GM19463 (cell line): Measurements from ENCODE around the gene TBKBP1.
A peak's percentile ranks its signal among the peaks of the same experiment; 100 is the strongest.

Experiments used
- ATAC-seq: cut with Tn5 transposase; IDR thresholded peaks from one replicate; pipeline ENCODE4 v1.9.1; 2021; ENCODE audit warnings: mild to moderate bottlenecking, moderate library complexity; ENCODE audit not compliant: unreplicated experiment

TBKBP1 gene

GRCh38 chr17:47713980-47714700 is 20.2 kb downstream of the TBKBP1 start:
- ATAC-seq, result no peak

DNA sequence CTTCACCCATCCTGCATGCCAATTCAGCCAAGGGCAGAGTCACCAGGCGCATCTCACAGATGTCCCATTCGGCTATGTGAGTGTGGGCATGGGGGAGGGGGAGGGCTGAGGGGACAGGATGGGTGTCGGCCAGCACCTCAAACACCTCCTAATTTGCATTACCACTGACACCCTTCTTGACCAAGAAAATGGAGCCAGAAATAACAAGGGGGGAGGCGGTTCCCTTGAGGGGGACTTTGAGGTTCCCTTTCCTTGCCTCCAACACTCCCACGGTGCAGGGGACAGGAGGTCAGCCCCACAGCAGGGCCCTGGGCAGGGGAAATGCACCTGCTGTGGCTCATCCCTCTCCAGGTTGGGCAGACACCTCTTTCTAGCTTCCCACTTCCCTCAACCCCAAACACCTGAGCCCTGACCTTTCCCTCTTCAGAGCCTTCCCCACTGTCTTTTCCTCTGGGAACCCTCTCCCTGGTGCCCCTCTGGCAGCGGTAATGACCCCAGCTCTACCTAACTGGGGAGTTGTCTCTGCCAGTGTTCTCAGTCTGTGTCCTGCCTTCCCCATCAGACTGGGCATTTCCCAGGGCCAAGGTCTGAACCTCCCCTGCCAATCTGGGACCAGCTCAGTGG is 20.9 kb downstream of the TBKBP1 start:
- ATAC-seq, result no peak

DNA sequence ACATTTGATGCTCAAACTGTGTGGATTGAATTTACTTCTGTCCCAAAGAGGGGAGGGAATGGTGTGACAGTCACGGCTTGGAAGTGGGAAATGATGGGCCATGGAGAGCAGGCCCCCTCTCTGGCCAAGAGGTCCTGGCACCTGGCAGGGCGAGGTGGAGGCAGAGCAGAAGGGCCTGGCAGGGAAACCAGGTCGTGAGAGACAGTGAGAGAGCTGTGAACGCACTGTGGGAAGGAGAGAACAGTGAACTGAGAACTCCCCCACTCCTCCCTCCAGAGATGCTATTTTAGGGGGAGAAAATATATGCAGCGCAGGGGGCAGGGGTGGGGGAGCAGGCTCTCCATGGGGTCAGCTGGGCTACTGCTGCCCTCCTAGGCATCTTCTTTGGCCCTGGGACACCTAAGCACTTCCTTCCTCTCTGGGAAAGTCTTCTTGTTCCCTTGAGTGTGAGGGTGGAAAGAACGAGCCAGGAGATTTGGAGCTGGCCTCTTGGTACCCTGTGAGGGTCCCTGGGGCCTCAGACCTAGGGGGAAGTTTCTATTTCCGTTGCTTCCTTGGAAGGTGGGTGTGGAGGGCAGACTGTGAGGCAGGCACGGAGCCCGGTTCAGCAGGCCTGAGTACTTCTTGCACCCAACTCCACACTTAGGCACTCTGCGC is 21.8 kb downstream of the TBKBP1 start:
- no peak for ATAC-seq

GRCh38 chr17:47716375-47716774 is 22.4 kb downstream of the TBKBP1 start:
- no peak for ATAC-seq

GRCh38 chr17:47717261-47717697 is 23.3 kb downstream of the TBKBP1 start:
- no peak for ATAC-seq

GRCh38 chr17:47717979-47718621 is 24.1 kb downstream of the TBKBP1 start:
- ATAC-seq, result no peak

GRCh38 chr17:47718634-47719405 is 24.9 kb downstream of the TBKBP1 start:
- no peak for ATAC-seq

- no peak for ATAC-seq
These were observed 25.6 kb downstream of the TBKBP1 start for GRCh38 chr17:47719411-47720152.

DNA sequence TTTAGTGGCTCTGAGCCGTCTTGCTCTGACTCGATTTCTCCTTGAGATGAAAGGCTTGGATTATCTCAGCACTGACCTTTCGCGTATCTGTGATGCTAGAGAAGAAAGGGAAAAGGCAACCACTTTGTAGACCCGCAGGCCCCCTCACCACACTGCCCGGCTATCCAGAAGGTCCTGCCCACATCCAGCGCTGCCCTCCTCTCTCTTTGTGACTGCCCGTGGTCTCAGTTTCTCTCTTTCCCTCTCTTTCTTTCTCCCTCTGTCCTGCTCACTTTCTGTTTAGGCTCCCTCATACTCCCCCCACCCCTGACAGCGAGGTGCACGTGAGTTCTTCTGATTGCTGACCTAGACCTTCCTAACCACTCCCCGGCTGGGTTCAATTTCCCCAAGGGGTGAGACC is 26.2 kb downstream of the TBKBP1 start:
- no peak for ATAC-seq

DNA sequence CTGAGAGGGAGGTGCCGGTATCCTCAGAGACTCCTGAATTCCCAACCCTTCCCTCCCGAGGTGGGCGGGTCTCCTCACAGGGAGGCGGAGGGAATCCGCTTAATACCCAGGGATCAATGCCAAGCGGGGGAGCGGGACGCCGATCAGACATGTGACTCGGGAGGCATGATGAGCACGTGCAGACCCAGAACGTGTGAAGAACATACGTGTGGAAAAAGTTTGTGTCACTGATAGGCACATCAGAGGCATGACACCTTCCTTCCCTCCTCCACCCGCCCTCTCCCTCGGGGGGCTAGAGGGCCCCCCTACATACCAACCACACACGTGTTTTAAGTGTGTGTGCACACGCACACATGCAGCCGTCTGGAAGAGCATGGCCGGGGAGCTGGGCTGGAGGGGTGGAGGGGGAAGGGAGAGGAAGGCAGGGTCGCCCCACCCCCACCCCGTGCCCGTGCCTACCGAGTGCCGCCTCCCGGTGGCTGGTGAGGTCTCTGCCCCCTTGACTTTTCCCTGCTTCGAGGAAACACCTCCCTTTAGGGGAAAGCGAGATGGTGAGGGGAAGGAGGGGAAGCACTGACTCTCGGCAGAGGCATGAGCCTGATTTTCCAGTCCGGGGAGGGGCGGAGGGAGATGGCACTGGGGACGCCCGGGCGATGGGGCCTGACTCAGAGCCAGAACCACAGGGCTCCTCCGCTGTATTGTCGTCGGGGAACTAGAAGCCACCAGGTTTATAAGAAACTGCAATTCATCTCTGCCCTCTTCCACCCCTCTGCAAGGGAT is 27.0 kb downstream of the TBKBP1 start:
- peak; percentile 56 for ATAC-seq

DNA sequence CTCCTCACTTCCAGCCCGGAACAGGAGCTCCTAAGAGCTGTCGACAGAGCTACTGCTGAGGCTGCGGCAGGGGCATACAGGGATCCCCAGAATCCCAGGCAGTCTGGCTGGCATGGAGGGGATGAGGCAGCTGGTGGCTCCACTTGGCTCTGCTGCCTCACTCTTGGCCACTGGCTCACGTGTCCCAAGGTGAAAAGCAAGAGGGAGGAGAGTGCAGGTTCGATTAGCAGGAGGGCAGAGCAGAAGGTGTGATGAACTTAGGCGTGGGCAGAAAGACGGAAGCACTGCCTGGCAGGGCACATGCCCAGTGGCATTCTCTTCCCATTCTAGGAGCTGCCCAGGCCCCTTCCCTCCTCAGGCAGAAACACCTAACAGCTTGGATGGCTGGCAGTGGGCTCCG is 27.8 kb downstream of the TBKBP1 start:
- no peak for ATAC-seq

- ATAC-seq, result no peak
These were observed 30.7 kb downstream of the TBKBP1 start for GRCh38 chr17:47724705-47725104.

- ATAC-seq, result no peak
These were observed 31.6 kb downstream of the TBKBP1 start for GRCh38 chr17:47725446-47726111.

- no peak for ATAC-seq
These were observed 33.1 kb downstream of the TBKBP1 start for GRCh38 chr17:47726796-47727703.

DNA sequence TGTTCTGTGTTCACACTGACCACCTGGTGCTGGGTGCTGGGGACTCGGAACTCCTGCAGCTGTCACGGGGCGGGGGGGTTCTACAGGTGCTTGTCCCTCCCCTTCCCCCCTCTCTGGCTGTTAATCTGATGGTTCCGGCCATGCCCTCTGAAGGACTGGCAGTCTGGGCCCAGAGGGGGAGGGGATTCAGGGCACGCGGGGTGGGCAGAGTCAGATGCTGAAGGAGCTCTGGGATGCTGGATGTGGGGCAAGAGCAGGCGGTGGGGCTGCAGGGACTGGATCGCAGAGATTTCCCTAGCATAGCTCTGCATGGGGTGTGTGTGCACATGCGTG is 33.7 kb downstream of the TBKBP1 start:
- ATAC-seq, result no peak

DNA sequence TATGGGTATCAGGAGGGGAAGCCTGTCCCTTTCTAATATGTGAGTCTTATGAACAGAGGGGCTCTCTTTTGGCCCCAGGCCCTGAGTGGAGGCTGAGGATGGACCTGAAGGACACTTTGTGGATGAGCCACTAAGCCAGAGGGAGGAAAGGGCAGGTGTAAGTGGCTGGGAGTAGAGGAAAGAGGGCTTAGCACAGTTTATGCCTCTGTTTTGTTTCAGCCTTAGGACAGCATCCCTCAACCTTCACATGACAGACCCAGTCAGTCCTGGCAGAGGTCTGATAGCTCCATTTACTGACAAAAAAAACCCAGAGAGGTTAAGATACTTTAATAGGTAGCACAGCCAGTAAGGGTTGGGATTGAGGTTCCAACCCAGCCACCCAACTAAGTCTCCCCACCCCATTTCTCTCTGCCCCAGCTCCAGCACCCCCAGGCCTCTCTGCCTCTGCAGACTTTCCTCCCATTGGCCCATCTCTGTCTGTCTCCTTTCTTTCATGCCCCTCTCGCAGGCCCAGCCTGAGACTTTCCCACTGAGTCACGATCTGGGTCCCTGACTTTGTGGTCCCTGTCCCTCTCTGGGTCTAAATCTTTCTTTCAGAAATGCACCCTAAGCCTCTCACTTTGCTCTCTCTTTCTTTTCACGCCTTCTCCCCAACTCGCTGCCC is 34.4 kb downstream of the TBKBP1 start:
- no peak for ATAC-seq

- no peak for ATAC-seq
These were observed 35.5 kb downstream of the TBKBP1 start for GRCh38 chr17:47729476-47729875.
